GM12801 (cell line): ENCODE measurements around the gene ATAD3A.

Source experiments
- TF ChIP-seq, protein P1 (sequence below): IDR thresholded peaks from one replicate; pipeline ENCODE4 v1.5.1; 2011; ENCODE audit warnings: control low read depth; ENCODE audit not compliant: insufficient read length; ENCODE audit errors: extremely low read depth

Gene ATAD3A

DNA sequence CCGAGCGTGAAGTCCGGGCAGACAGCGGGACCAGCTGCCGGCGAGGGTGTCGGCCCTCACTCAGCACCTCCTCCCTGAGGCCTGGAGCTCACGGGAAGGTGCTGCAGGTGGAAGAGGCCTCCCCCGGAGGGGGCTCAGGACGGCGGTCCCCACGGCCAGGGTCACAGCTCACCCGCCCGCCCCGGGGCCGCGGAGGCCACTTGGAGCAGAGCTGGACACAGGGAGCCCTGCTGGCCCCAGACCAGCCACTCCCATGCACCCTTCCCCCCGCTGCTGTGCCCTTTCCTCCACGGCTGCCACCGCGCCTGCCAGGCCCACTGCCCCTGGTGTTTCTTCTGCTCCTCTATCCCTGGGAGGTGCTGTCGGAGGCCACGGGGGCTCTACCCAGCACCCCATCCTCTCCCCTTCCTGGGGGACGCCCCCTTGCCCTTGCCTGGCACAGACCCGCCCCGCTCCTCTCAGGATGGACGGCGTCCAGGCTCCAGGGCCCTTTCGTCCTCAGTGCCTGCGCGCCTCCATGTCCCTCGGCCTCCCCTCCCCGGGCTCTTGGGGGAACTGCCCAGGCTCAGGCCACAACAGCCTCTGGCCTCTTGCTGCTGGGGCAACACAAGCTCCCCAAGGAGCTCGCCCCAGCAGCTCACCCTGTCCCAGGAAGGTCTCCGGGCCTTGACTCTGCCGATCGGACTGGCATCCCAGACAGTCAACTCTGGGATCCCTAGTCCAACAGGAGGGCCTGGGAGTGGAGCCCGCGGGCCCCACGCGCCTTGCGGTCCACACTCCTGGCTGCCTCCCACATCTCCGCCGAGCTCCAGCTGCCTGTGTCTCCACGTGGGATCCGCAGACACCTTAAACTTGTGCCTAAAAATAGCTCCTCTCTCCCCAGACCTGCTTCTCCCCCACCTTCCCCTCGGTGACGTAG, 24.3 kb downstream of the ATAD3A start:
- TF ChIP-seq, protein P1, sequence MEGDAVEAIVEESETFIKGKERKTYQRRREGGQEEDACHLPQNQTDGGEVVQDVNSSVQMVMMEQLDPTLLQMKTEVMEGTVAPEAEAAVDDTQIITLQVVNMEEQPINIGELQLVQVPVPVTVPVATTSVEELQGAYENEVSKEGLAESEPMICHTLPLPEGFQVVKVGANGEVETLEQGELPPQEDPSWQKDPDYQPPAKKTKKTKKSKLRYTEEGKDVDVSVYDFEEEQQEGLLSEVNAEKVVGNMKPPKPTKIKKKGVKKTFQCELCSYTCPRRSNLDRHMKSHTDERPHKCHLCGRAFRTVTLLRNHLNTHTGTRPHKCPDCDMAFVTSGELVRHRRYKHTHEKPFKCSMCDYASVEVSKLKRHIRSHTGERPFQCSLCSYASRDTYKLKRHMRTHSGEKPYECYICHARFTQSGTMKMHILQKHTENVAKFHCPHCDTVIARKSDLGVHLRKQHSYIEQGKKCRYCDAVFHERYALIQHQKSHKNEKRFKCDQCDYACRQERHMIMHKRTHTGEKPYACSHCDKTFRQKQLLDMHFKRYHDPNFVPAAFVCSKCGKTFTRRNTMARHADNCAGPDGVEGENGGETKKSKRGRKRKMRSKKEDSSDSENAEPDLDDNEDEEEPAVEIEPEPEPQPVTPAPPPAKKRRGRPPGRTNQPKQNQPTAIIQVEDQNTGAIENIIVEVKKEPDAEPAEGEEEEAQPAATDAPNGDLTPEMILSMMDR: no peak

DNA sequence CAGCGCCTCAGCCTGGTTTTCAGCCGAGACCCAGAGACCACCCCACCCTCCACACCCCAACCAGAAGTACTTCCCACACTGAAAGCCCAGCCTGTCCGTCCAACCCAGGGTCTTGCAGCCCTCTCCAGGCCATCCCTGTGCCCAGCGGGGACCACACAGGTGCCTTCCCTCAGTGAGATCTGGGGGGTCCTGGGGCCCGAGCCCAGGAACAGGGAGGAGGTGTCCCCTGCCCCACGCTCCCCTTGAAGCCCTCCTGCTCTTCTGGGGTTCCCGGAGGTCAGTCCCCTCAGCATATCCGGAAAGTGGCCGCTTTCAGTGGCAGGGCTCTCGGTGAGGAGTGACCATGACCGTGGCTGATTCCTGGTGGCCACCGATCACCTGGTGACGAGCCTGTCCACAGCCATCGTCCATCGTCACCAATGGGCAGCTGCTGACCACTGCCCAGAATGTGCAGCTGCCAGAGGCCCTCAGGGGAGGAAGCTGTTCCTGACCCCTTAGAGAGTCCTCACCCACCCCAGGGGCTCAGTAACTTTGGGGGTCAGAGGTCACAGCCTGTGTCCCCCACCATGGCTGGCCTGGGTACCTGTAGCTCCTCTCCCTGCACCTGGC, 25.1 kb downstream of the ATAD3A start:
- TF ChIP-seq, protein P1: no peak

DNA sequence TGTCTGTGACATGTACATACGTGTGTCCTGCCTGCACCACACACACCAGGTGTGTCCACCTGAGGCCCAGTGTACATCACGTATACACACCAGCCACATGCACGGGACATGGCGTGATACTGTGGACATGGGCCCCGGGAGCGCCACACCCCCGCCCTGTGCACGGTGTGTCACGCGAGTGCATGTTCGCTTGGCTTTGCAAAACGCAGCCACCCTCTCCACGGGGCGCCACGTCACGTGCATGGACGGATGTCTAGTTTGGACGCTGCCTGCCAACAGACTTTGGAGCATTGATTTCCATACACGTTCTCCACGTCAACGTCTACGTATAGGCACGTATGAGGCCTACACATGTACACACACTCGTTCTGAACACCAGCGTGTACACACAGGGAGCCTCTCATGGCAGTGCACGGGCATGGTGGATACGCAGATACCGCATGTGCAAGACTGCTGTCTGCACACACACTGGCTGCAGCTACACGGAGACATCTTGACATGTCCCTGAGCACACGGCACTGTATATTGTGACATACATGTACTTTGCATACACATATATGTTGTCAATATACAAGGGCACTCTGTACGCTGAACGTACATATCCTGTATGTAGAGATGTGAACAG, 25.8 kb downstream of the ATAD3A start:
- TF ChIP-seq, protein P1: no peak

DNA sequence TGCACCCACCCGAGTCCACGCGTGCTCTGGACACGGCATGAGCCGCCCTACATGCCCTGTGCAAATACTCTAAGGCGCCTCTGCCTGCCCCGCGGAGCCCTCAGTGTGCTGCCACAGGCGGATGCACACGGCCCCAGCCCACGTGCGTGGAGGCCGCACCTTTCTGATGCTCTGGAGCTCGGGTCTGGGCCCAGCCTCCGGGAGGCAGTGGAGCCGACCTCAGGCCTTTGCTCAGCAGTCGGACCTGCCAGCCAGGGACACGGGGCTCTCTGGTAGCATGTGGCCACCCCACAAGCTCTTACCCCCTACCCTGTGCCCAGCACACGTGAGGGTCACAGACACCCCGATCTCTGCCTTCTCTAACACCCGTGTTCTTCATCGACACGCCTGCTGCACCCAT, 26.4 kb downstream of the ATAD3A start:
- TF ChIP-seq, protein P1: no peak

DNA sequence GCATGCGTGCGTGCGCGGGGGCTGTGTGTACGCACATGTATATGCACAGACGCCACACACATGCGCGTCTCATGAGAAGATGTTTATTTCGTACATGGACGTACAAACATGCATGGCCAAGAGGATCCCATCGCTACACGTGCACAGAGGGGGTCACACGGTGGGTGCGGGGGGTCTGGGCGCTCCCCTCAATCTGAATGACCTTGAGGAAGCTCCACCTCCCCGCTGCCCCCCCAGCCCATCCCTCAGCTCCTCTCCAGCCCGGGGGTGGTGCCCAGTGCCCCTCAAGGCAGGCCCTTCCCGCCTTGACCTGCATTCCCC, 27.0 kb downstream of the ATAD3A start:
- TF ChIP-seq, protein P1: no peak

DNA sequence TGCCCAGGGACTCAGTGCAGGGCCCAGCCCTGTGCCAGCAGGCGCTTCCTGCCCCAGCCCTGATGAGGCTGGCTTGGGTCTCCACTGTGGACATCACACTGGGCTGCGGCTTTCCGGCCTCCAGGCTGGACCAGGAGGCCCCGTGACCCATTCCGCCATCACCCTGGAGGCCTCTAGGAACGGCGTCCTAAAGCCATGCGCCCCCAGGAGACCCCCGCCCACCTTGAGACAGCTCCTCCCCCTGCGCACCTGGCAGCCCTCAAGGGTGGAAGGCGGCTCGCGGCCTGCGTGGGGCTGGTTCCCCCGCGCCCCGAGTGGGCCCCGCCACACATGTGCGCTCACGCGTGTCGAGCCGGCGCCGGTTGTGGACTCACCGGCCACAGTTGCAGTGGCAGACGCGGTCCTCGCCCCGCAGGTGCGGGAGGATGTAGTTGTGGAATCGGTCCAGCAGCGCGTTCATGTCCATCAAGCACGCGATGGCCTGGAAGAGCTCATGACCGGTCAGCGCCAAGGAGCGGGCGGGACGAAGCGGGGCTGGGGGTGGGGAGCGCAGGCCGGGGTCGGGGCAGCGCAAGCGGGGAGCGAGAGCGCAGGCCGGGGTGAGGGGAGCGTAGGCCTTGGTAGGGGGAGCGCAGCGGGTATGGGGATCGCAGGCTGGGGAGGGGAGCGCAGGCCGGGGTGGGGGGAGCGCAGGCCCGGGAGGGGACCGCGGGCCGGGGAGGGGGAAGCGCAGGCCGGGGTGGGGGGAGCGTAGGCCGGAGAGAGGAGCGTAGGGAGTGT, 27.5 kb downstream of the ATAD3A start:
- TF ChIP-seq, protein P1: no peak

DNA sequence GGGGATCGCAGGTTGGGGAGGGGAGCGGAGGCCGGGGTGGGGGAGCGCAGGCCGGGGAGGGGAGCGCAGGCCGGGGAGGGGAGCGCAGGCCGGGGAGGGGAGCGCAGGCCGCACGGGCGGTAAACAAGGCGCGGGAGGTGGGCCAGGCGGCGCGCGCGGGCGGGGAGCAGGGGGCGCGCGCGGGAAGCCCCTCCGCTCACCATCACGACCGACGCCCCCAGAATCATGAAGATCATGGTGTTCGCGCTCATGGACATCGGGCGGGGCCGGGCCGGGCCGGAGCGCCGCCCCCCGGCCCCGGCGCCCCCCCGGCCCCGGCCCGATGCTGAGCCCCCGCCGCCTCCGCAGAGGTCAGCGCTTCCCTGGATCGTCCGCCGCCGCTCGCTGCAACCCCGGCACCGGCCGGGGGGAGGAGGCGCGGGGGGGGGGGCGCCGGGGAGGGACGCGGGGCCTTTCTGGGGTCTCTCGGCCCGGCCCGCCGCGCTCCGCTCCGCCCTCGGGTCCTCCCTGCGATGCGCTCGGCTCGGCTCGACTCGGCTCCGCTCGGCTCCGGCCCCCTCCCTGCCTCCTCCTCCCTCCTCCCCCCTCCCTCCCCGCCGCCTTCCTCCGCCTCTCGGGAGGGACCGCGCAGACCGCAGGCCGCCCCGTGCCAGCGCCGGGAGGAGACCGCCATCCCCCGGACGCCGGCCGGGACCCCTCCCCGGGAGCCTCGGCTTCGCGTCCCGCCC, 28.3 kb downstream of the ATAD3A start, which contains the start of gene TMEM240:
Gene TMEM240 (minus strand): TSS at position 535 of the 728 bp plus-strand sequence. CDS start 278 bp downstream, at position 257.
- TF ChIP-seq, protein P1: no peak
